NCI-H128 (cell line): Measurements from ENCODE around the gene STIM2.
"Not testable (repeated sequence)": the region's sequence is repeated elsewhere in the genome, so short reads cannot be mapped to it uniquely, and the experiment has no call there.

Experiments
- DNase-seq: peaks from one replicate; lab custom pipeline; 2025; ENCODE audit not compliant: unreplicated experiment; lab: John Stamatoyannopoulos, UW

Gene STIM2

DNA sequence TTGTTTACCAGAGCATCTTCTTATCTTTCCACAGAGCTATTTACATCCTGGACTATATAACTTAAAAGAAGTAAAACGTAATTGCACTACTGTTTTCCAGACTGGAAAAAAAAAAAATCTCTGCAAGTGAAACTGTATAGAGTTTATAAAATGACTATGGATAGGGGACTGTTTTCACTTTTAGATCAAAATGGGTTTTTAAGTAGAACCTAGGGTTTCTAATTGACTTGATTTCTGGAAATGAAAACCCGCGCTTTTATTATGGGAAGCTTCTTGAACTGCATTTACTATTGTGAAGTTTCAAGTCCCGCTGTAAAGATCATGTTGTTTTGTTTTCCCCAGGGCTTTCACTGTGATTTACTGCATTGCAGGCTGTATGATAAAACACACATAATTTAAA is 162.7 kb downstream of the STIM2 start:
- no peak for DNase-seq

- DNase-seq, result no peak
These were observed 164.2 kb downstream of the STIM2 start for GRCh38 chr4:27024805-27025204.

- DNase-seq, result no peak
These were observed 166.8 kb downstream of the STIM2 start for GRCh38 chr4:27027428-27027827.

DNA sequence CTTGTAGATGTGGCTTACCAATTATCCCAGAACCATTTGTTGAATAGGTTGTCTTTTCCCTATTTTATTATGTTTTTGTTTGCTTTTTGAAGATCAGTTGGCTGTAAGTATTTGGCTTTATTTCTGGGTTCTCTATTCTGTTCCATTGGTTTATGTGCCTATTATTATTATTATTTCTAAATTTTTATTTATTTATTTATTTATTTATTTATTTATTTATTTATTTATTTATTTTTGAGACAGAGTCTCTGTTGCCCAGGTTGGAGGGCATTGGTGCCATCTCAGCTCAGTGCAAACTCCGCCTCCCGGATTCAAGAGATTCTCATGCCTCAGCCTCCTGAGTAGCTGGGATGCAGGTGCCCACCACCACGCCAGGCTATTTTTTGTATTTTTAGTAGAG is 174.5 kb downstream of the STIM2 start:
- DNase-seq, result not testable (repeated sequence)

GRCh38 chr4:27040356-27040755 is 179.7 kb downstream of the STIM2 start:
- DNase-seq, result no peak

DNA sequence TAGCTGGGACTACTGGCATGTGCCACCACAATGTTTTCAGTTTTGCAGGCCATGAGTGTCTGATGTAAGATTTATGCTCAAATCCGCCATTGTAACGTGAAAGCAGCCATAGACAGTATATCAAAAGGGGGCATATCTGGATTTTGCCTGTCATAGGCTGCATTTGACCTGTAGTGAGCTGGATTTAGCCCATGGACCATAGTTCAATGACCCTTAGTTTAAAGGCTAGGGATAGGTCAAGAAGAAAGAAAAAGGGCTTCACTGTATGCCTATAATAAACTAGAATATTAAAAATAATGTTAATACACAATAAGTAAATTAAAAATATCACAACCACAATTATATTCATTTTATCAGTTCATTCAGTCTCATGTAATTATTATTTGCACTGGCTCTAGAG is 181.8 kb downstream of the STIM2 start:
- DNase-seq, result no peak

DNA sequence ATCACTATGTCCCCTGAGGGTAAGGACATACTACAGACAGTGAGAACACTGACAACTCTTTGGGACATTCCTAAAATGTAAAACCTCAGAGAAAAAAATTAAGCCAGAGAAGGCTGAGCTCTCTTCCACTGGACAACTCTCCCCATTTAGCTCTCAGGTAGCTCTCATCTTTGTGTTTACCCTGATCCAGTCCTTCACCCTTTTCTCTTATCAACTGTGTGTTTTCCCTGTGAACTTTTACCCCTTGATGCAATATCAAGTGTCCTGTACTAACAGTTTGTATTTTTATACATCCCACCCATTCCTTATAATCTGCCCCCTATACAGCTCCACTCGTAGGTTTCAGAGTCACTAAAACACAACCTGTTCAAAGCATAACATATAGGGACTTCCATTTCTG is 182.6 kb downstream of the STIM2 start:
- no peak for DNase-seq

DNA sequence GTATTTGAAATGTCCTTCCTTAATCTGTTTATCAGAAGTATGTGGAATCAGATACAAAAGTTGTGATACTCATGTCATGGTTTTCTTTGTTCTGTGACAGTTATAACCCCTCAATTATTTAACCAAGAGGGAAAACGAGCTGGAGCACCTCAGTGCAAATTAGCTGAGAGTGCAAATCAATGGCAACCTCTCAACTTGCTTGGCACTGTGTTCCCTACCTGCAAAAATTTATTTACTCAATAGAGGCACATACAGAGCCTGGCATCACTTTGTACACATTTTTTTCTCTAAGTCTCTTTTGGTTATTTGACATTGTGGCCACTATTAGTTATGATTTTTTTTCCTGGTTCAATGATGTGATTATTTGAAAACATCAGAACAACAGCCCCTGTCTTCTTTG is 186.2 kb downstream of the STIM2 start:
- DNase-seq, result no peak

DNA sequence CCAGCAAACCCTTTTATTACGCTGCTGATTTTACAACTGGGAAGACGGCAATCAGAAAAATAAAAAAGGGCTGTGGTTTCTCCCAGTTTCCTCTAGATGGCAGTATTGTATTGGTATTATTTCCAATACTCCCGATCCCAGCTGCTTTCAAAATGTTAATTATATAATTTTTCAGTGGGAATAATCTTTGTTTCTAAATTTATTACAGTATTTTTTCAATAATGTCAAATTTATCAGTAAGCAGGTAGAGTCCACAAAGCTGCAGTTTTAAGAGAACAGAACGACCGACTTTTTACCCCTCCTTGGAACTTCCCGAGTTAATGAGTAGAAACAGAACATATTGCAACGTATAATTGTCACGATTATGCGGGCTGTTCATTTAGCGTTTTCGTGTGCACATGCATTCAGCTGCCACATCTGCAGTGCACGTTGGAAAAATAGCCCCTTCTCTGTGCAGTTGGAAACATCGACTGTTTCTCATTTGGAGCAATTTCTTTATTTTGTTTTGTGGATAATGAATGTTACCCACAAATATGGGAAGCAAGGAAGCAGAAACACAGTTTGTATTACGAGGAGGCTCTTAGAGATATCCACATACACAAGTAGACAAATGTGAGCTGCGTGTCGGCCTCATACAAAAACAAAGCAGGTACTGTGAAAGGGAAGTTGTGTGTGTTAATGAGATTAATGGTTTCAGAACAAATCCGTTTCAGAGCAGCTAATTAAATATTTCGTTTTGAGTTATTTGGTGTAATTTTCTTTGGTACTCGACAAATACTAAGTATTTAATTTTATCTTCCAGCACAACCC is 188.0 kb downstream of the STIM2 start:
- no peak for DNase-seq

- no peak for DNase-seq
These were observed 188.7 kb downstream of the STIM2 start for GRCh38 chr4:27049239-27049829.

GRCh38 chr4:27050731-27051130 is 190.1 kb downstream of the STIM2 start:
- DNase-seq, result no peak

DNA sequence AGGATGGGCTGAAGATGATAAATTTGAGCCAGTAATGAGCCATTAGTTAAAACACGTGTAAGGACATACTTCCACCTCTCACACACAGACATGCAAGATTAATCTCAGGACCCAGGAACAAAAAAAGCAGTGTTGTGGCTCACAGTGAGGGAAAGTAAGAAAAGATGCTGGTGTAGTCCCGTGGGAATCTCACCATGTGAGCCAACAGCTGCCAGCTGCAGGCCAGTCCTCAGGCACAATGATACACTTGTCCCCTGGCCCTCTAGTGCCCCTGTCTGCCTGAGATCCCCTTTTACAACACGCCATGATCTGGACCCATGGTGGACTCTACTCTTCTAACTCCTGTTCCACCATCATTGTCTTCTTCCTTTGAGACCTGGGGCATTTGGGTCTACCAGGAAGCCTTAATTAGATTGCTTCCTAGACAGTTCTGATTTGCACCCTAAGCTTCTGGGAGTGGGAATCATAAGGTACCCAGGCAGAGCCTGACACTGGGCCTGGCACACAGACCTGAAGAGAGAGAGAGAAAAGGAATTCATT is 194.7 kb downstream of the STIM2 start:
- DNase-seq, result no peak

DNA sequence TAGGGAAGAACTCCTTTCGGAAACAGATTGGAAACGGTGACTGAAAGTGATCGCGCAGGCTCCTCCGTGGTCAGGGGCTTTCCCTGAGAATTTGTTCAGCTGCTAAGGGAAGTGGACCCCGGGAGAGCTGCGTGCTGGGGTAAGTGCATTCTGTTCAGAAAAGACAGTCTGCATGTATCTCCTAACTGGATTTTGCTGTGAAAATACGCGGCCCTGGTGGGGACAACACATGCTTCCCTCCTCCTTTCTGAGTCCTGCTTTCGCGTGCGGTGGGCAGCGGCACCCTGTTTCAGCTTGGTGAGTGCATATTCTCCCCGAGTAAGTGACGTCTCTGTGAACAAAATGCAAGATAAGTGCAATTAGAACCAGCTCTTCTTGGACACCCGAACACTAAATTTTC is 195.6 kb downstream of the STIM2 start:
- DNase-seq, result no peak

DNA sequence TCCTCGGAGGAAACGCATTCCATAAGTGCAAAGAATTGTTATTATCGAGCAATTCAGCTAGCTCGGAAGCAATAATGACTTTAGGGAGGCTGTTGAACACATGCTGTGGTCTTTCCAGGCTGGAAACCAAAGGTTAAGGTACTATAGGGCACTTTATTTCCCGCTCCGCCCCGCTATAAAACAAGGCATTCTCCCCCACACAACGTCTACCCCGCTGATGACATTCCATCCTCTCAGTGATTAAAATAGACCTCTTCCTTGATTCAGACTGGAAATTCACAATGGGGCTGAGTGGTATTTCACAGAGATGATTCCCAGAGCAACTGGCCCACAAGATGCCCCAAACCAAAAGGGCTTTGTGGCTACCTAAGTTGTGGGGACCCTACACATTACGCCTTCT is 196.4 kb downstream of the STIM2 start:
- DNase-seq, result no peak

GRCh38 chr4:27057662-27058061 is 197.0 kb downstream of the STIM2 start:
- DNase-seq, result no peak

GRCh38 chr4:27058819-27059406 is 198.3 kb downstream of the STIM2 start:
- DNase-seq, result no peak

DNA sequence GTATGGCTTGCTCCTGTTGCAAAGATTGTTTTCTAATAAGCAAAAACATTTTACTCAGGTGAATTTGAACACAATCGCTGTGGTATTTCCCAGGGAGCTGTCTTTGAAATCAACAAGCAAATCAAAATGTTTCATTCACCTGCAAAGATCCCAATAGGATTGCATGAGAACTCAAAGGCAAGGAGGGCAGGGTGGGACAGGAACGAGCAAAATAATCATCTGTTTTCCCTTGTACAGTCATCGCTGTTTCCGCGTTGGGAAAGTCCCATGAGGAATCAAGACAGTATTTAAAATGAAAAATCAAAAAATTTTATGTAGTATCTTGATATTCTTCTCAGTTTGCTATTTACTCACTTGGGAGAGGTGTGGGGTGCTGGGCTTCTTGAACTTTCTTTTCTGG is 198.8 kb downstream of the STIM2 start:
- DNase-seq, result no peak

DNA sequence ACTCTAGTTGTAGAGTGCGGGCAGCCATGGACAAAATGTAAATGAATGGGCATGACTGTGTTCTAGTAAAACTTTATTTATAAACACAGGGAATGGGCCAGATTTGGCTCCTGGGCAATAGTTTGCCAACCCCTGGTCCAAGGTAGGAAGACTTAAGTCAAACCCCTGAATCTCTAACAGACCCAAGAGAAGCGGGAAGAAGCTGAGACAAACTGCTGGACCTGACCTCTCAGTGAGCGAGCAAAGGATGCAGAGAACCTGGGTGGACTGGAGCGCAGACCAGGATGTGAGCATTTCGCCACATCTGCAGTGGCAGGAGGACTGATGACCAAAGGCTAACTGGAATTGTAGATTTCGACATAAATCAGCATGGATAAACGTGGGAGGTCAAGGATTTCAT is 201.6 kb downstream of the STIM2 start:
- no peak for DNase-seq

GRCh38 chr4:27066591-27066990 is 205.9 kb downstream of the STIM2 start:
- no peak for DNase-seq

DNA sequence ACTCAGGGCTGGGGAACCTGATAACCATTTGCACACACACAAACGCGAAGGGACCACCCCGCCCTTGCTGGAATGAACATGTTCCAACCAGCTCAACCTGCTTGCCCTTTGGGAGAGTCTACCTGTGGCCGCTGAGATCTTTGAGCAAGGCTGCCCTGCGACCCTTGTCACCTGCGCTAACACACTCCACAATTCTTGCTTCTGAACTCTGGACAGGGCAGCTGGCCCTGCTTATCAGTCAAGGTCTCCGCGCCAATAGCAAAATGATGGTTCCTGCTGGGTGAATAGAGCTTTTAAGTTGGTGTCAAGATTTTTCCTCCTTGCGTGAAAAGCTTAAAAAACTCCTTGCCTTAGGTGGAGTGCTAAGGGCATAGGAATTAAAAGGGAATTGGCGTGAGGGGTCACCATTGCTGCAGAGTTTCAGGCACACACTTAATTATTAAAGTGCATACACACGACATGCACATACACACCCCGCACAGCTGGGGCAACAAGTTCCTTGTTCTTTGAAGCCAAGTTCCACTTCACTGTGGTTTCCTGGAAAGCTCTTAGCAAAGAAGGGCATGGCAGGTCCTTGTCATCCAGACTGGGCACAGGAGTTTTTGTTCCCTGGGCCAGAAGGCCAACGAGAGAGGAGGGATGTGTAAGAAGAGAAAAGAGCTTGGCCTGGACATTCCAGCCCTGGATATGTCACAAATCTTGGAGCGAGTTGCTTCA is 207.7 kb downstream of the STIM2 start:
- no peak for DNase-seq
